C1 segment of cervical spinal cord (tissue), 14 donors: Measurements from ENCODE around the gene PTGFRN.
A peak's percentile ranks its signal among the peaks of the same experiment; 100 is the strongest.
"Not testable (repeated sequence)": the region's sequence is repeated elsewhere in the genome, so short reads cannot be mapped to it uniquely, and the experiment has no call there.

Experiments used
- DNase-seq, 14 donors: peaks; one replicate each; lab custom pipeline; 2025; lab: John Stamatoyannopoulos, UW

The PTGFRN gene

DNA sequence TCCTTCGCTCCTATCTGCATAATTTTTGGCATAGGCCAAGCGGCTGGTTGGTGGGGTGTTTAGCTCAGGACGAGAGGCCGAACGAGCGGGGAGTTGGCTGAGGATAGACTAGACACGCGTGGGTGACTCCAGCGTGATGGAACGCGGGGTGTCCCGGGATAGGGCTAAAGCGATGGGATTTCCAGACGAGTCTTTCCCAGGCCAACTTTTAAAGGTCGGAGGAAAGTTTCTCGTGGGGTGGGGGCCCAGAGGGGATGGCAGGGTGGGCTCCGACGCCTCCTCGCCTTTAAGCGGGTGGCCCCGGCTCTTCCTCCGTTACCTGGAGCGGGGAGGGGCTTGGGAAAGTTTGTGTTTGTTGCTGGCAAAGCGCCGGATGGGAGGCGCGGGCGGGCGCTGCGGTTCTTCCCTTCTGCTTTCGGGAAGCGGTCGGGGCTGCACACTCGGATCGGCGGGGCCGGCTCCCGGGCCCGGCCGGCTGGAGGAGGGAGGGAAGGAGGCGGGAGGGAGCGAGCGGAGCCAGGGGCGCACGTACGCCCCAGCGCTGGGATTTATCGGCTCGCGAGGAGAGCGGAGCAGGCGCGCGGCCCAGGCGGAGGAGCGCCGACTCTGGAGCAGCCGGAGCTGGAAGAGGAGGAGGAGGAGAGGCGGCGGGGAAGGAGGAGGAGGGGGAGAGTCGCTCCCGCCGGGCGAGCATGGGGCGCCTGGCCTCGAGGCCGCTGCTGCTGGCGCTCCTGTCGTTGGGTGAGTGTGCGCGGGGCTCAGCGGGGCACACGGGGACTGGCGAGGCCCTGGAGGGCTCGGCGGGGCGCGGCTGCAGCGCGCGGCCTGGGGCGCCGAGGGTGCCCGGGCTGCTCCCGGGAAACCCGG is at the start of gene PTGFRN:
PTGFRN (plus strand) TSS at position 405 of the 867 bp plus-strand sequence; CDS start at position 693, 288 bp downstream.
- DNase-seq = peak in 8 of 14 donors; percentile 13 to 72 (median 34)

DNA sequence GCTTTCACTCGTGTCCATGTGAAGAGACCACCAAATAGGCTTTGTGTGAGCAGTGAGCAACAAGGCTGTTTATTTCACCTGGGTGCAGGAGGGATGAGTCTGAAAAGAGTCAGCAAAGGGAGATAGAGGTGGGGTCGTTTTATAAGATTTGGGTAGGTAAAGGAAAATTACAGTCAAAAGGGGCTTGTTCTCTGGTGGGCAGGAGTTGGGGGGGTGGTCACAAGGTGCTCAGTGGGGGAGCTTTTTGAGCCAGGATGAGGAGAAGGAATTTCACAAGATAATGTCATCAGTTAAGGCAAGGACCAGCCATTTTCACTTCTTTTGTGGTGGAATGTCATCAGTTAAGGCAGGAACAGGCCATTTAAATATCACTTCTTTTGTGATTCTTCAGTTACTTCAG is 49.5 kb upstream of the PTGFRN start:
- DNase-seq = not testable (repeated sequence)

DNA sequence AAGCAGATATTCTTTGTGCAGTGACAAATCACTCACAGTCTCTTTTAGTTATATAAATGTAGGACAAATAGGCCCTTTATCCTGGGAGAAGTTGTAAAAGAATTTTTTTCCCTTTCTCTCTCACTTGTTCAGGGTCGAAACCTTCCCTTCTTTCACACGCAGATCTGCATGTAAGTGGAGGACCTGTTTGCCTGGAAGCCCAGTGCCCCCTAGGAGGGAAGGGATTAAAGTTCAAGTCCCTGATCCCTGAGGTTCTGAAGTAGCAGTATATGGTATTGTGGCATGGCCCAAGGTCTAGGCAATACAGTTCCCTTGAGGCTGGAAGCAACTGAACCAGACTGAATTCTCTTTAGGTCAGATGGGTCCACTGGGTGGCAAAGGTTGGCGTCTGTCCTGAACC is 48.6 kb upstream of the PTGFRN start:
- no peak for DNase-seq

DNA sequence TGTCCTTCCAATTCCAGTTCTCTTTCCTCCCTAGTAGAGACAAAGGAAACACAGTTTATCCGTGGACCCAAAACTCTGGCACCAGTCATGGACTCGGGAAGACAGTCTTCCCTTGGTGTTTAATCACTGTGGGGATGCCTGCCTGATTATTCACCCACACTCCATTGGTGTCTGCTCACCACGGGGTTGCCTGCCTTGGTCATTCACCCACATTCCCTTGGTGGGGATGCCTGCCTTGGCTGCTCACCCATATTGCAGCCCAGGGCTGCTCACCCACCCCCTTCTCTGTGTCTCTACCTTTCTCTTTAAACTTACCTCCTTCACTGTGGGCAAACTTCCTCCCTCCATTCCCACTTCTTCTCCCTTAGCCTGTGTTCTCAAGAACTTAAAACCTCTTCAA is 46.7 kb upstream of the PTGFRN start:
- DNase-seq = not testable (repeated sequence)

DNA sequence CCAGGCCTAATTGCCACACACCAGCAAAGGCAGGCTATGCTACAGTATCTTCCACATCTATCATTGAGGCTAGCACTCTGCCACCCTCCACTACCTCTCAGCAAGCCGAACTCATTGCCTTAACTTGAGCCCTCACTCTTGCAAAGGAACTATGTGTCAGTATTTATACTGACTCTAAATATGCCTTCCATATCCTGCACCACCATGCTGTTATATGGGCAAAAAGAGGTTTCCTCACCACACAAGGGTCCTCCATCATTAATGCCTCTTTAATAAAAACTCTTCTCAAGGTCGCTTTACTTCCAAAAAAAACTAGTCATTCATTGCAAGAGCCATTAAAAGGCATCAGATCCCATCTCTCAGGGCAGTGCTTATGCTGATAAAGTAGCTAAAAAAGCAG is 43.2 kb upstream of the PTGFRN start:
- not testable (repeated sequence) for DNase-seq

DNA sequence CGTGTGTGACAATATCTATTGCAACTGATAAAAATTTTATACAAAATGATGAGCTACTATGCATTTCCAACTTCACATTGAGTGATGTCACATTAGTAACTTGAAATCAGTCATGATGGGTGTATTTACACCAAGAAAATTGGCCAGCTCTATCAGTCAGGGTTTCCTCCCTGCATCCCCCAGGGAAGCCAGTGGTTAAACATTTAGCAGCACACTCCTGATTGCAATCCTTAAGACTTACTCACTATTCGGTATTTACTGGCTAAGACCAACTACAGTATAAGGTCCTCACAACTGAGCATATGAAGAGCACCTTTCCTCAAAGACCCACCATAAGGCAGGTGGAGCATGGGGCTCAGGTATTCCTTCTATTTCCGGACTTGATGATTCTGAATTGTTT is 41.3 kb upstream of the PTGFRN start:
- no peak for DNase-seq

DNA sequence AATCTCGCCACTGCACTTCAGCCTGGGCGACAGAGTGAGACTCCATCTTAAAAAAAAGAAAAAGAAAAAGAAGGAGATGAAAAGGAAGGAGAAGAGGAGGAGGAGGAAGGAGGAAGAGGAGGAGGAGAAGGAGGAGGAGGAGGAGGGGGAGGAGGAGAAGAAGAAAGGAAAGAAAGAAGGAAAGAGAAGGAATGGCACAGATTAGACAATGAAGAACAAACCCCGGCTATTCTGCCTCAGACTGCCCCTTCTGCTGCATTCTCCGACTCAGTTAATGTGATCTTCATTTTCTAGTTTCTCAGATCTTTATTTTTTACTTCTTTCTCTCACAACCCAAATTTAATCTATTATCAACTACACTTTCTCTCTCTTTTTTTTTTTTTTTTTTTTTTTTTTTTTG is 40.1 kb upstream of the PTGFRN start:
- no peak for DNase-seq

DNA sequence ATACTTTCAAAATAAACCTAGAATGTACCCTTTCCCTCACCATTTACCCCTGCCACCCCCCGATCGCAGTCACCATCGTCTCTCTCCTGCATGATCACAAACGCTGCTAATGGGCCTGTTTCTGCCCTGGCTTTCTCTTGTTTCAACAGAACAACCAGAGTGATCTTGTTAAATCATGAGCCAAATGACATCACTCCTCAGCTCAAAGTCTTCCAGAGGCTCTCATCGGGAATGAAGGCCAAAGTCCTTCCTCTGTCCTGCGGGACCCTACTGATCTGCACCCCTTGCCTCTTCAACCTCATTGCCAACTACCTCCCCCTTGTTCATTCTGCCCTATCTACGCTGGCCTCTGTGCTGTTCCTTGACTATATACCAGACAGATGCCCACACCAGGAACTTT is 39.4 kb upstream of the PTGFRN start:
- DNase-seq = no peak

DNA sequence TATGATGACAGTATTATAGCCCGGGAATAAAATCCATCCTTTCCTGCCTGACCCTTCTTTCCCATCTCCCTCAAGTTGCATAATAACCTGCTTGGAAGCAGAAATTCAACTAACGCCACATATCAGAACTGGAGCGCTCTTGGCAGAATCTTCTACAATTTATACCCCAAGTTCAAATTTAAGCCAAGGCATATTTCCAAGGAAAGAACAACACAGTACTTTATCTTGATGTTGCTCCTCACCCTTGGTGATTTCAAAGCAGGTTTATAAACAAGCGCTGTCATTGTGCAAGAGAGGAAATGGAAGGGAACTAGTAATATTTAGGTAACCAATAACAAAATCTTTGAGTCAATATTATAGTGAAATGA is 38.0 kb upstream of the PTGFRN start:
- DNase-seq = no peak

DNA sequence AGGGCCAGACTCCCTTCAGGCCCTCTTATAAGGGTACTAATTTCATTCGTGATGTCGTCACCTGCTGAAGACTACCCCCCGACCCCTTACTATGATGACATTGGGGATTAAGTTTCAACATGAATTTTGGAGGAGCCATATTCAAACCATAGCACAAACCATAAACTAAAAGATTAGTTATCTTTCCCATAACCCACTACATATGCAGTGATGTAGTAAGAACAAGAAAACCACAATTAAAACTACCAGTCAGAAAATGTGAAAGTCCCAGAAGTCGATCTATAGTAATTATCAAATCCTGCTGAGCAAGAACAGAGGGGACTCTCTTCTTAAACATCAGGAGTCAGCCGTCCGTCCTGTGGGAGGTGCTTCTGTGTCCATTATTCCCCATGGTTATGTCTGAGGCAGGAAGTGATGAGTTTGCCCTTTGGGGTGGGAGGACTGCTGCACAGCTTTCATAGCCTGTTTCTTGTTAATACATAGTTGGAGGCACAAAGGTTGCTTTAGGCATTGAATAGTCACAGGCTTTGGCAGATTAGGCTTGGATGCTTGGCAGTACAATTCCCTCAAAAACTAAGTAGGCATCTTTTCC is 35.9 kb upstream of the PTGFRN start:
- DNase-seq = no peak

DNA sequence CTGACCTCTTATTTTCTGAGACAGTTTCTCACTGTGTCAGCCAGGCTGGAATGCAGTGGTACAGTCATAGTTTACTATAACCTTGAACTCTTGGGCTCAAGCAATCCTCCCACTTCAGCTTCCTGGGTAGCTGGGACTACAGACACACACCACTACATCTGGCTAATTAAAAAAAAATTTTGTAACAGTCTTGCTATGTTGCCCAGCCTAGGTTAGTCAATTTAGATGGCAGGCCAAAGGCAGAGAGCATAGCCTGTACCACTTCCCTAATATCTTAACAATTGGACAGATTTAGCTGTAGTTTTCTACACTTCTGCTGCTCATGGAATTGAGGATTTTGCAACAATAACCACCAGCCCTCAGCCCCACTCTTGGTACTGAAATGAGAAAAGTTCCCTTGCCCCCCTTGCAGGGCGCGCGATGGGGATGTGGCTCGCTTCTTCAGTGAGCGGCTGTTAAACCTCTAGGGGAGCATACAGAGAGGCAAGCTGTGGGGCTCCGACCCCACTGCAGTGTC is 34.9 kb upstream of the PTGFRN start:
- DNase-seq = no peak

DNA sequence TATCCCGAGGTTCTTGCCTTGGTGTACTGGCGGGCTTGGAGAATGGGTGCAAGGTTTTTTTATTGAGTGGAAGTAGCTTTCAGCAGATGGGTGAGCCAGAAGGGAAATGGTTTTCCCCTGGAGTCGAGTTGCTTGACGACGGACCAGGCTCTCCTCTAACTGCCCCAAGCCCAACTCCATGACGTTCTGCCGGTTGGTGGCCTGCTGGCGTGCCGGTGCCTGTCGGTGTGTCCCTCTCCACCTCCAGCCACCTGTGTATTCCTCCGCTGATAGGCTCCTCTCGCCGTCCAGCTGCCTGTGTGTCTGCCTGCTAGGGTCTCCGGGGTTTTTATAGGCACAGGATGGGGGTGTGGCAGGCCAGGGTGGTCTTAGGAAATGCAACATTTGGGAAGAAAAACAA is 34.3 kb upstream of the PTGFRN start:
- DNase-seq = no peak

DNA sequence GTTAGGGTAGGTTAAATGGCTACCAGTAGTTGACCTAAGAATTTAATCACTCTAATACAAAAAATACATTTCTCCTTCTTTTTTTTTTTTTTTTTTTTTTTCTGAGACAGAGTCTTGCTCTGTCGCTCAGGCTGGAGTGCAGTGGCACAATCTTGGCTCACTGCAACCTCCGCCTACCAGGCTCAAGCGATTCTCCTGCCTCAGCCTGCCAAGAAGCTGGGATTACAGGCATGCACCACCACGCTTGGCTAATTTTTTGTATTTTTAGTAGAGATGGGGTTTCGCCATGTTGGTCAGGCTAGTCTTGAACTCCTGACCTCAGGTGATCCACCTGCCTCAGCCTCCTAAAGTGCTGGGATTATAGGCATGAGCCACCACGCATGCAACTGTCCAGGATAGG is 33.8 kb upstream of the PTGFRN start:
- not testable (repeated sequence) for DNase-seq

DNA sequence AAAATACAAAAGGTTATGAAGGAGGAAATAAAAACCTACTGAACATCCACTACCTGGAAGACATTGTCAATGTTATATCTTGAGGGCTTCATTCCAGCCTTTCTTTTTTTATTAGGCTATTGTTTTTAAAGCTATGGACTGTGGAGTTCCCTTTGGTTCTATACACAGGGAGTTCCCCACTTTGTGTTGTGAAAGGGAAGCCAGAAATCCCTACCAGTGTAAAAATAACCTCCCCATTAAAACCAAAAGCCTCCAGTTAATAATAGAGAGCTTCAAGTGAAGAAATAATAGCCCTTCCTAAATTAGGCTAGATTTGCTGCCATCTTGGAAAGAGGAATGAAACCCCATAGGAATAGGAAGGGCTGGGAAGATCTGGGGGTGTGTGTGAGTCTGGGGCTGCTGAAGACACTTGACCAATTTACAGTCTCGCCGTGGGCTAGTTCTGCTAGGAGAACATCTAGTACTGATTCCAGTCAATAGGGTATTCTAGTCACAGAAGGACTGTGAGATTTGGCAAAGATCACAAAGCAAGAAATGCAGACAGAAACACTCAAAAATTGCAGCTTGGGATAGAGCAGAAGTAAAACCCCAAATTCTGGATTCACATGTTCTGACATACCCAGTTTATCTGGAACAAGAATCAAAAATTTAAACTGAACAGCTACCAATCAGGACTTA is 32.4 kb upstream of the PTGFRN start:
- peak in 1 of 14 donors; percentile 2 for DNase-seq

DNA sequence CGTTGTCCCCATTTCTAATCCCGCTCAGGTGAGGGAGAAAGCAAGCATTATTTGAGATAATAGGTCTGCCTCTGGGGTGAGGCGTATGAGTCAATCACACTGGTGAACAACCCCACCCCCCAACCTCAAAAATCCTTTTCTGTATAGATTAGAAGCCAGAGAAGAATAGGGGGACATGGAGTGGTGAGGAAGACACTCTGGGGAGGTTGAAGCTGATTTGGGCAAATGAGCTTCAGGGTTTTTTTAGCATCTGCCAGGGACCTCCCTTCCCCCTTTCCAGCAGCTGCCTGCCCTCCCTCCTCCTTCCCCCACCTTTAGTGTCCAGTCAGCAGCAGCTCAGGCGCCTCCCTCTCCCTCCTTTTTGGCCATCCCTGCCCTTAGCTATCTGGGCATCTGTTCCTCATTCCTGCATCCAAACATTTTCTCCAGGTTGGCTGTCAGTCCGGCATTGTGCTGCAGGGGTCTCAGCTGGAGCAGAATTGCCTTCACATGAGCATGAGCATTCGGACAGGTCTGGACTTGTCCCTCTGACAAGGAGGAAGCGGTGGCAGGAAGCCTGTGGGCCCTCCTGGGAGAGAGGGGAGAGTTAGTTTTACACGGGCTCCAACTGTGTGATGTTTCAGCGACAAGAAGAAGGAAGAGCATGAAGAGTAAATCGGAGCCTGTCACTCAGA is 30.8 kb upstream of the PTGFRN start:
- DNase-seq = peak in 12 of 14 donors; percentile 7 to 53 (median 40)

DNA sequence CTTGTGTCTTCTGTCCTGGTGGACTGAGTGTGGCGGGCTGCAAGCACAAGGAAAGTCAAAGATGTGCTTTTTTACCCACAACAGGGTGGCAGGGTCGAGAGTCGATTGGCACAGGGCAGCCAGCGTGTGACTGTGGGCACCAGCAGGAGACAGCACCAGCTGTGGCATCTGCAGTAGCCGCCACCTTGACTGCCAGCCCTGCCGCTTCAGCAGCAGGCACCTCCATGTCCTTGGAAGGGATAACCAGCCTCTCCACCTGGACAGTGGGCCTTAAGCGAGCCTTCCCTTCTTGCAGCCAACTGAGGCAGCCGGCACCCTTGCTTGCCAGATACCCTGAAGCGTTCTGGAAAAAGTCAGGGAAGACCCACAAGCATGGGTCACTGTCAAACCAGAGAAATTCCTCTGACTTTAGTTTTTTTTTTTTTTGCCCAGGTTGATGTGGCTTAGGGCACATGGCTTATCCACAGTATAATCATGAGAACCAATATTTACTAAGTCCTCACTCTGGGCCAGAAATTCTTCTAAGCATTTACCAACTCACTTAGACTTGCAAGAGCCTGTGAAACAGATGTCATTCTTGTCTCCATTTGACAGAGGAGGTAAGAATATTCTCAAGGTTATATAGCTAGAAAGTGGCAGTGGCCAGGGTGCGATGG is 30.1 kb upstream of the PTGFRN start:
- DNase-seq = peak in 3 of 14 donors; percentile 44 to 53 (median 49)

DNA sequence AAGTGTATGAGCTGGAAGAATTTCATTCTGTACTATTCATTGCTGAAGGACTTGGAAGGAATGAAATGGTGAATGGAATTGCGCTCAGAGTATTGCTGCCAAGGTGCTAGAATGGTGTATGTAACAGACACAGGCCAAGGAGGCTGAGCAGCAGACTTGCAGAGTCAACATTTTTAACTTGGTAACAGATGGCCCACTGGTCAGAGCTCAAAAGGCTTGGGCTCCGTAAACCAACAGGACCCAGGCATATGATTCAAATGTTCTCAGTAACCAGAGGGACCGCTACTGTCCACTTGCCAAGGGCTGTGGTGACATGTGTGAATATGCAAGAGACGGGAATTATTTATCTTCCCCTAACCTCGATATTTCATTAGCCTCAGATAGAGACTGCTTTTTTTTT is 28.8 kb upstream of the PTGFRN start:
- DNase-seq = peak in 1 of 14 donors; percentile 21

DNA sequence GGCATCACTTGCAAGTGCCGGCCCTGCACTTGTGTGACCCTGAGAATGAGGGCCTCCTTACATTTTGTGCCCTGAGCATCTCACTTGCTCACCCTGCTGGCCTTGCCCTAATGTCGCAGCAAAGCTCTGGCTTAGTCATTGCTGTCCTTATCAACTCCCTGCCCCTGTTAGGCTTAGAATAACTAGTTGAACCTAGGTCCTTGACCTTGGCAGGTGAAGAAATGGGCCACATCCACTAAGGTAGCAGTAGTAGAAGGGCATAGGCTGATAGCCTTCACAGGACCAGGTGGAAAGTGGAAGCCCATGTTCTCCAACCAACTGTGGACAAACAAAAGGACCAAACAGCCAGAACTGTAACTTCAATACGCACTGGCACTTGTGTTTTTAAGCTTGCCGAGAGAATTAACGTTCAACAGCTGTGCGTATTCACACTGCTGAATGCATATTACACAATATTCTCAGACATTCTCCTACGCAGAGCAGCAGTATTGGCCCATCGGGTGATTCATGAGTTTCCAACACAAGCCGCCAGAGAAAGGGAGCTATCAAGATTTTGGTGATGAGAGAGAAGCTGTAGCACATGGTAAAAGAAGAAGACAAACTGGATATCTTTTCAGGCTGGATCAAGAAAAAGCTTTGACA is 27.7 kb upstream of the PTGFRN start:
- DNase-seq = no peak

DNA sequence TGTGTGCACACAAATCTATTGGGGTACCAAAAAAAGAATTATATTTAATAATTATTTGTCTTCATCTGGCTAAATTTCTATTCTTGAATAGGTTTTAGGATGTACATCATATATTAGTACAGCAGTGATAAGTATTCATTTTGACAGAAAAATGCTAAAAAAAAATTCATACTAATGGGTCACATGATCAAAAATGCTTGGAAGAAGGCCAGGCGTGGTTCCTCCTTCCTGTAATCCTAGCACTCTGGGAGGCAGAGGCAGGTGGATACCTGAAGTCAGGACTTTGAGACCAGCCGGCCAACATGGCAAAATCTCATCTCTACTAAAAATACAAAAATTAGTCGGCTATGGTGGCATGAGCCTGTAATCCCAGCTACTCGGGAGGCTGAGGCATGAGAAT is 26.9 kb upstream of the PTGFRN start:
- no peak for DNase-seq

DNA sequence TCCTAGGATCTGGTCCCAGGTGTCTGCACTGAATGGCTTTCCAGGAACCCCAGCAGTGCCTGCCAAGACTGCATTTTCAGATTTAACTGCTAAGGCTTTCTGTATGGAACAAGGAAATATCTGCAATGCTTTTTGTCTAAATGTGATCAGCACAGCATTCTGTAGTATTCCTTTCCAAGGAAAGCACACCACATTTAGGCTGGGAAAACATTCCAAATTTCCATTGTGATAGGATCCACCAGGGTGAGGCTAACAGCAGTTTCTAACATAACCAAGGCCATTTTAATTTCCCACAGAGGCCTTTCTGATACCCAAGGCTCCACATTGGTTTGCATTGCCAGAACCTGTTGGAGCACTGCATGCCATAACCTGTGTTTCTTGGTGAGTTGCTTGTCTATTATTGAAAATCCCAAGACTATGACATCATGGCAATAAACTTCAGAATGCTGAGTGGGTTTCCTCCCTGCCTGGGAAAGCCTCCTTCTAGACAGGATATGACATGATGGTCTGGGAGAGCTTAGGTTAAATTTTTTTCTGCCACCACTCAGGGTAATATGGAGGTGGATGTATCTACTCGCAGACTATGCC is 23.3 kb upstream of the PTGFRN start:
- no peak for DNase-seq
